ENCODE results near the gene FILIP1L. TPM values are rescaled to one million over a fixed set of nuclear protein-coding genes. Genes with fewer than 3 reads are reported as not detected.

Gene FILIP1L
- total RNA-seq, 1 donor from 2014 or later: 0.15 TPM

DNA sequence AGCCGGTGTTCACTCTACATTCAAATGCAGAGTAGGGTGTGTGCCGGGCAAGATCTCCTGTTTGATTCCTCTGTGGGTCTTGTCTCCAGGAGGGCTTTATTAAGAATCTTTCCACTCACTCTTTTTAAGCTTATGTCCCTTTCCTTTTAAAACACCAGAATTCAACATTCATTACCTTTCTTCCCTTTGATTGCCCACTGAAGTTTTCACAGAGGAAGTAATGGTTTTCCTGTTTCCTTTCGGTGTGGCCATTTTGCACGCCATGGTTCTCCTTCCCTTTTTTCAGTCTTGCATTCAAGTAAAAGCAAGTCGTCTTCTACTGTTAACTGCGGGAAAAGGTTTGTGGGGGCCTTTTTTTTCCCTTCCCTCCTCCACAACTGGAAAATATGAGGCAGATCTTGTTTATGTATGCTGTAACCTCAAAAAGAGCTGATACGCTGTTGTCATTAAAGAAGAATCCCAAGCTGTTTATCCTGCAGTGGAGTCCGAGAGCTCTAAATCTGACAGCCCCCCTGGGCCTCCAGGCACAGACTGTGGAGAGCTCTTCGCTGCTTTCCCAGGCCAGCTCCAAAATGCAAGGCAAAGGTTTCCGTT is 40.5 kb downstream of the FILIP1L start:
- H3K27me3 ChIP-seq: no peaks in the 10 kb centered on the region
- DNase-seq (ENCODE audit: low spot score): peak; percentile 67
- H2AFZ ChIP-seq (replicated peaks): peak overlapping the region; percentile 71
- peaks cover 11% of the 10 kb centered on the region for H3K4me1 ChIP-seq
- peaks cover 2% of the 10 kb centered on the region for H3K27me3 Mint-ChIP-seq (ENCODE audit: insufficient read depth, low read depth)
- H3F3A ChIP-seq (ENCODE audit: low read depth): peaks cover 5% of the 10 kb centered on the region
- H3K27ac Mint-ChIP-seq: peak overlapping the region; percentile 92
- H3K4me3 ChIP-seq: peak overlapping the region; percentile 20
- peak overlapping the region; percentile 59 for H3K4me2 ChIP-seq
- H3K27ac ChIP-seq: peak overlapping the region; percentile 33
- TF ChIP-seq EZH2 (IDR thresholded peaks at IDR 0.05) (no peak), CTCF (IDR thresholded peaks at IDR 0.05) (no peak), EZH2phosphoT487 (IDR thresholded peaks at IDR 0.05) (no peak)
- peak overlapping the region; percentile 75 for H3K4me3 Mint-ChIP-seq
- no peaks in the 10 kb centered on the region for H3K9me3 ChIP-seq (ENCODE audit: low read depth)
- peaks cover 38% of the 10 kb centered on the region for H3K4me1 Mint-ChIP-seq
- H3K36me3 ChIP-seq: no peaks in the 10 kb centered on the region
- no peaks in the 10 kb centered on the region for H3K36me3 Mint-ChIP-seq
- H4K20me1 ChIP-seq (ENCODE audit: low read depth): no peaks in the 10 kb centered on the region
- H3K9me3 Mint-ChIP-seq: no peaks in the 10 kb centered on the region
- H3K79me2 ChIP-seq (ENCODE audit: low read depth): no peaks in the 10 kb centered on the region
- no peak overlapping the region for H3K9ac ChIP-seq

DNA sequence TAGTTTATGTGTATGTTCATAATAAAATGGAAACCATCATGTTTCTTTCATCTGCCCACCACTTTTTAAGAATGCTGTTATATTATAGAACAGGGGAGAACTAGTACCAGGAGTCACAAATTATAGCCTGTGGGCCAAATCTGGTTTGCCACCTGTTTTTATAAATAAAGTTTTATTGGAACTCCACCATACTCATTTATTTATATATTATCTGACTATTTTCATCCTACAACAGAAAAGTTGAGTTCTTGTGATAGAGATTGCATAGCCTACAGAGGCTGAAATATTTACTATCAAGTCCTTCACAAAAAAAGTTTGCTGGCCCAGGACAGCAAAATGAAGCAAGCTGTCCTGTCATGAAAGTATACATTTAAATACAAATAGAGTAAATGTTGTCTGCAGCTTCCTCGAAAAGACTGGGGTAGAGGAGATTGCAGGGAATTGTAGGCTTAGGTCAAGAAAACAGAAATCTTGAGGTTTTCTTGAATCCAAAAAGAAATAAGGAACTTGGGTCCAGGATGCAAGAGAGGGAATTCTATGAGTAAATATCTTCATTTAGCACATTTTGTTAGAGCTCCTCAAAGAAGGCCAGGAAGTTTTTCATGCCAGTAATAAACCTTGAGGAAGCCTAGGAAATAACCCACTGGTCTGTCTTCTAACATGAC is 41.1 kb downstream of the FILIP1L start:
- Histone ChIP-seq H3K9ac (no peak overlapping the region), H3K4me2 (peak overlapping the region; percentile 59), H3F3A (ENCODE audit: low read depth) (peaks cover 5% of the 10 kb centered on the region), H4K20me1 (ENCODE audit: low read depth) (no peaks in the 10 kb centered on the region), H3K27ac (no peak overlapping the region), H3K27me3 (no peaks in the 10 kb centered on the region), H3K4me1 (peaks cover 11% of the 10 kb centered on the region), H2AFZ (replicated peaks) (peak overlapping the region; percentile 71), H3K9me3 (ENCODE audit: low read depth) (no peaks in the 10 kb centered on the region), H3K4me3 (no peak overlapping the region), H3K79me2 (ENCODE audit: low read depth) (no peaks in the 10 kb centered on the region), H3K36me3 (no peaks in the 10 kb centered on the region)
- TF ChIP-seq EZH2 (IDR thresholded peaks at IDR 0.05): no peak
- TF ChIP-seq CTCF (IDR thresholded peaks at IDR 0.05): no peak
- TF ChIP-seq EZH2phosphoT487 (IDR thresholded peaks at IDR 0.05): no peak
- no peak for DNase-seq (ENCODE audit: low spot score)
- Mint-ChIP-seq H3K4me1 (peaks cover 38% of the 10 kb centered on the region), H3K36me3 (no peaks in the 10 kb centered on the region), H3K9me3 (no peaks in the 10 kb centered on the region), H3K27me3 (ENCODE audit: insufficient read depth, low read depth) (peaks cover 2% of the 10 kb centered on the region), H3K27ac (peak overlapping the region; percentile 92), H3K4me3 (peak overlapping the region; percentile 75)

- H3K4me3 ChIP-seq: no peak overlapping the region
- H3K27ac ChIP-seq: no peak overlapping the region
- Mint-ChIP-seq H3K27ac (no peak overlapping the region), H3K27me3 (ENCODE audit: insufficient read depth, low read depth) (peaks cover 2% of the 10 kb centered on the region), H3K4me3 (no peak overlapping the region), H3K4me1 (peaks cover 38% of the 10 kb centered on the region), H3K36me3 (no peaks in the 10 kb centered on the region), H3K9me3 (no peaks in the 10 kb centered on the region)
- no peaks in the 10 kb centered on the region for H3K79me2 ChIP-seq (ENCODE audit: low read depth)
- TF ChIP-seq EZH2 (IDR thresholded peaks at IDR 0.05): no peak
- no peak for TF ChIP-seq CTCF (IDR thresholded peaks at IDR 0.05)
- no peak for TF ChIP-seq EZH2phosphoT487 (IDR thresholded peaks at IDR 0.05)
- no peaks in the 10 kb centered on the region for H3K27me3 ChIP-seq
- H3F3A ChIP-seq (ENCODE audit: low read depth): peaks cover 5% of the 10 kb centered on the region
- H2AFZ ChIP-seq (replicated peaks): no peak overlapping the region
- H3K4me1 ChIP-seq: peaks cover 11% of the 10 kb centered on the region
- DNase-seq (ENCODE audit: low spot score): no peak
- no peaks in the 10 kb centered on the region for H3K9me3 ChIP-seq (ENCODE audit: low read depth)
- no peaks in the 10 kb centered on the region for H3K36me3 ChIP-seq
- no peak overlapping the region for H3K4me2 ChIP-seq
- H3K9ac ChIP-seq: no peak overlapping the region
- no peaks in the 10 kb centered on the region for H4K20me1 ChIP-seq (ENCODE audit: low read depth)
Observed at GRCh38 chr3:100072326-100073048, 41.8 kb downstream of the FILIP1L start.
